Stimulated activated CD4-positive, alpha-beta T cell treated with anti-CD3 and anti-CD28 coated beads, TNF-alpha, amount 100 ng/mL, for 1 hour (primary cell): ENCODE measurements around the gene KCNQ2.
"Not testable (repeated sequence)": the region's sequence is repeated elsewhere in the genome, so short reads cannot be mapped to it uniquely, and the experiment has no call there.

ENCODE experiments used
- DNase-seq, 3 donors: peaks; one replicate each; pipeline ENCODE4 v3.0.0-alpha.2; 2020; ENCODE audit warnings: low read depth in 3 of 3, low spot score in 1 of 3

The KCNQ2 gene

DNA sequence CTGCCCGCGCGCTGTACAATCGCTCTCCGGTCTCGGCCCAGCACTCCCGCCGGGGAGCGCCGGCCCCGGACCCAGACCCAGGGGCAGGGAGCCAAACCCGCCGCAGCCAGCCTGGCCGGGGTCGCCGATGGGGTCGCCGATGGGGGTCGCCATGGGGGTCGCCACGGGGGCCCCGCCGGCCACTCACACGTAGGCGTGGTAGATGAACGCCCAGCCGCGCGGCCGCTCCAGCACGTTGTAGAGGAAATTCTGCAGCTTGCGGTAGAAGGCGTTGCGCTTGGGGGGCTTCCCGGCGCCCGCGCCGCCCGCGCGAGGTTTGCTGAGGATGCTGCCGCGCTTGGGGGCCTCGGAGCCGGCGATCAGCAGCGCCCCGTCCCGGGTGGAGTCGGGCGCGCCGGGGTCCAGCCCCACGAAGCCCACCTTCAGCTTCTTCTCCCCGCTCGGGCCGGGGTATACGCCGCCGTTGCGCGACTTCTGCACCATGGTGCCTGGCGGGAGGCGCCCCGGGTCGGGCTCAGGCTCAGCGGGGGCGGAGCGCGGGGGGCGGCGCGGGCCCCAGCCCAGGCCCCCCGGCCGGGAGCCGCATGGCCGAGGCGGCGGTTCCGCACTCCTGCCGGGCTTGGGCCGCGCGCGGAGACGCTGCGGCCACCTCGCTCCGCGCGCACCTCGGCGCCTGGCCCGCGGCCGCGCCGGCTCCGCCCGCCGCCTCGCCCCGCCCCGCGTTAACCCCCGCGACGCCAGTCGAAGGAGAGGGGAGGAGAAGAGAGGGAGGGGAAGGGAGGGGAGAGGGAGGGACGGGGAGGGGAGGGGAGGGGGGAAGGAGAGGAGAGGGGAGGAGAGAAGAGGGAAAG is at the start of gene KCNQ2:
TSS of gene KCNQ2 (minus strand) at position 675 of the 851 bp plus-strand sequence. CDS start at position 483, 192 bp downstream.
- no peak for DNase-seq

DNA sequence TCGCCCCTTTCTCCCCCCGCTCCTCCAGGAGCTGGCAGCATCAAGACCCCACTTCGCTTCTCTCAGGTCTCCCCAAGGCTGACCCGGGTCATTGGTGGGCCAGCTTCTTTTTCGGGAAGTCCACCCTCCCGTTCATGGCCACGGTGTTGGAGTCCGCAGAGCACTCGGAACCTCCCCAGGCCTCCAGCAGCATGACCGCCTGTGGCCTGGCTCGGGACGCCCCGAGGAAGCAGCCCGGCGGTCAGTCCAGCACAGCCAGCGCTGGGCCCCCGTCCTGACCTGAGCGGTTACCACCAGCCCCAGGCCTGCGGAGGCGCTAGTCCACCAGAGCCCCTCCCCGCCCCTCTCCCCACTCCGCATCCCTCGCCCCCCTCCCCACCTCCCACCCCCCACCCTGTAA is 49.1 kb upstream of the KCNQ2 start:
- DNase-seq = no peak

DNA sequence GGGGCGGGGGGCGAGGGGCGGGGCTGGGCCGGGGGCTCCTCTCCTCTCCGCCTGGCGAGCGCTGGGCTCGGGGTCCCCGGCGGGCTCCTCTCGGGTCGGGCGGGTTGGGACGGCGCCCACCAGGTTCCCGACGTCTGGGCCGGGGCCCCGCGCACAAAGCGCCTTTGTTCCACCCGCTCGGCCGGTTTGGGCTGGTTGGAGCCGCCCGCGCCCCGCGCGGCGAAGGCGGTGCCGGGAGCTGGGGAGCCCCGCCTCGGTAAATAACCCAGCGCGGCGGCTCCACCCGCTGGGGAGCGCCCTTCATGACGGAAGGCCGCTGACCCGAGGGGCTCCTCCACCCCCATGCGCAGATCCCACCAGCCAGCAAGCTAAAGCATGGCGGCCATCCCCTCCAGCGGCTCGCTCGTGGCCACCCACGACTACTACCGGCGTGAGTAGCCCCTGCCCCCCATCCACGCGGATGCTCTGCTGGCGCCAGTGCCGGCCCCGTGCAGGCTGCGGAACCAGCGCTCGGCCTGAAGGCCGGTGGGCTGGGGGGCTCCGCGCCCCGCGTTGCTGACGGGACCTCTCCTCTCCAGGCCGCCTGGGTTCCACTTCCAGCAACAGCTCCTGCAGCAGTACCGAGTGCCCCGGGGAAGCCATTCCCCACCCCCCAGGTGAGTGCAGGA is 48.6 kb upstream of the KCNQ2 start:
- DNase-seq = peak in 2 of 3 donors; percentile 45 to 59

DNA sequence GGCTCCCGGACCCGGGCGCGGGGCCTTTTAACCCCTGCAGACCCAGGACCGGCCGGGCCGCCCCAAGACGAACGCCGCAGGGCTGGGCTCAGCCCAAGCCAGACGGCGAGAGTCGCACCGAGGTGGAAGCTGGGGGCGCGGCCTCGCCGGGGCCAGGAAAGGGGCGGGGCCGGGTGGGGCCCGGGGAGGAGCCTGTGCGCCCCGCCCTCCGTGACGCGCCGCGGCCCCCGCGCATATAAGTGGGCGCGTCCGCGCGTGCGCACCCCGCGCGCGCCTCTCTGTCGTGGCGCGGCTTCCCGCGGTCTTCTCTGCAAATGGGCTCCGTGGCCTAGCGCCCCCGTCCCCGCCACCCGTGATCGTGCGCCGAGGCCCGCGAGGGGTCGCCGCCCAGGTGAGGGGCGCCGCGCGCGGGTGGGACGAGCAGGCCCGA is 48.1 kb upstream of the KCNQ2 start, which contains the start of gene PPDPF:
TSS of gene PPDPF (plus strand) at position 262 of the 430 bp plus-strand sequence. CDS start 544 bp downstream, outside the sequence.
- DNase-seq = peak; percentile 70 to 86 (median 74)

DNA sequence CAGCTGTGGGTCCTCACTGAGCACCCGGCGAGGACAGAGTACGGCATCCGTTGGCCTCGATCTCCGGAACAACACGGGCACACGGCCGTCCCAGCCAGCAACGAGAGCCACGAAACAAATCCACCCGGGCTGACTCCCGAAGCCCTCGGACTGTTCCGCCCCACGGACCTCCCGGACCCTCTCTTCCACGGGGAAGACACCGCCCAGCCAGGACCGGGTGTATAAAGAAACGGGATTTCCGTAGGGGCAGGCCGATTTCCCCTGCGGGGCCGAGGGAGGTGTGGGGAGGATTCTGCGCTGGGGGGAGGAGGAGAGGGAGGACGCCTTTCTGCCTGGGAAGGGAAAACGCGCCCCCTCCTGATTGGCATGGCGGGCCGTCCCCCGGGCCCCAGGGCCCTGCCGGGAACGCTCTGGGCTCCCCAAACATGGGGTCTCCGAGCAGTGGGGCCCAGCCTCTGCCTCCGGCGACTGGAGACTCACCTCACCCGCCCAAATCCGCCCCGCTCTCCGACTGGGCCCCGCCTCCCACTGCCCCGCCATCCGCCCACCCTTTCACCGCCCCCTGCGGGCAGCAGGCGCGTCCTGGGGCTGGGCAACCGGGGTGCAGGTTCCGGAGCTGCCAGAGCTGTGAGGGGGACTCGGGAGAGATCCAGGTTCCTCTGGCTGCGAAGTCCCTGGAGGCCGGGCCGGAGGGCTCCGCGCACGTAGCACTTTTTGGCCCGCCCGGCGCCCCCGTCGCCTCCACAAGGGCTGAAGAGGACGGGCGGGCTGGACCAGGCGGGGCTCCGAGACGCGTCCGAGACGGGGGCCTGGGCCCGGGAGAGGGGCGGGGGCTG is 47.4 kb upstream of the KCNQ2 start:
- DNase-seq = peak; percentile 30 to 41 (median 41)

DNA sequence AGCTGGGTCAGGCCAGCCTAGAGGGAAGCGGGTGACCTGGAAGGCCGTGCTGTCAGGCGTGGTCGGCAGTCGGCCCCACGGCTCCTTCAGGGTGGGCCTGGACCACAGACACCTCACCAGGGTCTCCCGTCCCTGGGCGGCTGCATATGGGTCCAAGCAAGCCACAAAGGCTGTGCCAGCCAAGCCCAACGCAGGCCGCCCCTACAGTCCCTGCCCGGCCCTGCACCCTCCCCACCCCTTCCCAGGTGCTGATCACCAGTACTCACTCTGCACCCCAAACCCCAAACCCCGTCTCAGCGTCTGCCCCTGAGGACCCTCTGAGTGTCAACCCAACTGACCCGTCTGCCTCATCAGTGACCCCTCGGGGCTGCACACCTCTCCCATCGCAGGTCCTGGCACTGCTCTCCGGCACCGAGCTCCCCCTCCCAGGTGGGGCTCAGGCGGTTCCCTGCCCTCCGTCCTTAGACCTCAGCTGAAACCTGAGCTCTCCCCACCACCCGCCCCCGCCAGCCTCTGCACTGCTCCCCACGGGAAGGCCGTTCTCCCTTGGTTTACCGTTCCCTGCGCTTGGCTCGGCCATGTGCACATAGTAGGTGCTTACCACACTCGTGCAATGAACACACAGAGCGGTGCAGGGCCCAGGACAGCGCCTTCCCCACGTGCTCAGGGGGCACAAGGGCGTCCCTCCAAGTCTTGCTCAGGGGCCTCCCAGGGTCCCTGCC is 46.7 kb upstream of the KCNQ2 start:
- DNase-seq = no peak

DNA sequence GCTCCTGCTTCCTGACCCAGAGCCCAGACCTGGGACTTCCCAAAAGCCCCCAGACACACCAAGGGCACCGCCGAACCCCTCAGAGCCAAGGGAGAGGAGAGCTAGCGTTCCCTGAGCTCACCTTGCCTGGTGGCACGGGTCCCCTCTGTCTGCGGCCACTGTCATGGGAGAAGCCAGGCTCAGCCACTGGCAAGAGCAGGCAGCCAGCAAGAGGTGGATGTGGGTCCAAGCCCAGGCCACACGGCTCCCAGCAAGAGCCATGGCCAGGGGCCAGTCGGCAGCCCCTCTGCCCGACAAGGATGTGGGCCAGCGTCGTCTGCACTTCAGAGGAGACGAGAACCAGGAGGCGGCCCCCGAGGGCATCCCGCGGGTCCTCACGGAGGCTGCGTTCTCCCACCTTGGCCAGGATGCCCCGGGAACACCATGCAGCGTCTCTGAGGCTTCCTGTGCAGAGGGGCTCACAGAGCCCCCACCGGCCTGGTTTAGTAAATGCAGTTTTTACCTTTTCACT is 46.0 kb upstream of the KCNQ2 start:
- DNase-seq = no peak

DNA sequence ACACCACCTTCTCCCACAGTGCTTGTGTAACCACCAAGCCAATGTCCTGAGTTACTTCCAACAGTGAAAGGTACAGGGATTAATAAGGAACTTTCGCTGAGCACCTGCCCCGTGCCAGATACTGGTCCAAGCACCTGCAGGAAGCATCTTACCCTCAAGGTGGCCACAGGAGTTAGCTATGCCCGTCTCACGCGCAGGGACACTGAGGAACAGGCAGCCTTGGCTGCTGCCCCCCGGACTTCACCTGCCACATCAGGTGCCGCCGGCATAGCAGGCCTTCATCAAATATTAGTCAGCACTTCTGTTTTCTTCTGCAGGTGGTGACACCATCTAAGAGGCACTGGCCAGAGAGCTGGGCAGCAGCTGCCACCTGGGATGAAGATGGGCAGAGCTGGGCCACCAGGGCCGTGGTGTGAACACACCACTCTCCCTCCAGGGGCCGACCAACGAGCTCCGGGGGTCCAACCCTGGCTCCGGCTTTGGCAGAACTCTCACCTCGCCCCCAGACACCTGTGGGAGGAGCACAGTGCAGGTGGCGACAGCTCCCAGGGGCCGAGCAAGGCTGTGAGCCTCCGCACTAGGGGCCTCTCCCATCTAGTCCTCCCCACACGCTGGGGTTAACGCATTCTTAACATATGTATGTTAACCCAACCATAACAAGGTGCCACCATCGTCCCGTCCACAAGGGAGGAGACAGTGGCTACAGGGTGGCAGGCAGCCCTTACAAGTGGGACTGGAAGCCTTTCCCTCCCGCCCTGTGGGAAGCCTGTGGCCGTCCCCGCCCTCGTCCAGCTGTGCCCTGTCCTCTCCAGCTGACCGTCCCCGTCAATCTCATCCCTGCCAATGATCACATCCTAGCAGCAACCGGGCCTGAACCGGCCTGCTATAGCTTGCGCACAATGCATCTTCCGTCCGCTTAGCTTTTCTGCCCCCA is 45.2 kb upstream of the KCNQ2 start:
- DNase-seq = no peak

DNA sequence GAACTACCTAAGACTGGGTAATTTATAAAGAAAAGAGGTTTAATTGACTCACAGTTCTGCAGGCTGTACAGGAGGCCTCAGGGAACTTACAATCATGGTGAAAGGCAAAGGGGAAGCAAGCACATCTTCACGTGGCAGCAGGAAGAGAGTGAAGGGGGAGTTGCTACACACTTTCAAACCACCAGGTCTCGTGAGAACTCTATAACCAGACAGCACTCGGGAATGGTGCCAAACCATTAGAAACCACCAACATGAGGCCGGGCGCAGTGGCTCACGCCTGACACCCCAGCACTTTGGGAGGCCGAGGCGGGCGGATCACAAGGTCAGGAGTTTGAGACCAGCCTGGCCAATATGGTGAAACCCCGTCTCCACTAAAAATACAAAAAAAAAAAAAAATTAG is 42.1 kb upstream of the KCNQ2 start:
- DNase-seq = not testable (repeated sequence)

DNA sequence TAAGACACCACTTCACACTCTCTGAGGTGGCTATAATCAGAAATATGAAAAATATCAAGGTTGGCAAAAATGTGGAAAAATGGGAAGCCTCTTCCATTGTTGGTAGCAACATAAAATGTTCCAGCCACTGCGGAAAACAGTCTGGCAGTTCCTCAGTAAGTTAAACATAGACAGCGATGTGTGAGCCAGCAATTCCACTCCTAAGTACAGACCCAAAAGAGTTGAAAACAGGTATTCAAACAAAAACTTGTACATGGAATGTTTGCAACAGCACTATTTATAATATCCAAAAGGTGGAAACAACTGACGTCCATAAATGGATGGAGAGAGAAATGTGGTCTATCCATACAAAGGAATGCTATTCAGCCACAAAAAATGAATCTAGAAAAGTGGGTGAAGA is 40.8 kb upstream of the KCNQ2 start:
- DNase-seq = no peak

DNA sequence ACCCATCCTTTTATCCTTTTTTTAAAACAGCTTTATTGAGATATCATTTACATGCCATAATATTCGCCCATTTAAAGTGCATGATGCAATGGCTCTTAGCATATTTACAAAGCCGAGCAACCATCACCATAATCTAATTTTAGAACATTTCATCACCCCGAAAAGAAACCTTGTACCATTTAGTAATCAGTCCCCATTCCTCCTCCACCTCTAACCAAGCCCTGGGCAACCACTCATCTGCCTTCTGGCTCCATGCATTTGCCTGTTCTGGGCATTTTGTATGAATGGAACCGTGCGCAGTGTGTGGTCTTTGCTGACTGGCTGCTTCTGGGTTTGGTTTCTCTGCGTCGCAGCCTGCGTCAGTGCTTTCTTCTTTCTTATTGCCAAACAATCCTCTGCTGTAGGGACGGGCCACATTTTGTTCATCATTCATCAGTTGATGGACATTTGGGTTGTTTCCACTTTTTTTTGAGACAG is 36.7 kb upstream of the KCNQ2 start:
- DNase-seq = no peak

DNA sequence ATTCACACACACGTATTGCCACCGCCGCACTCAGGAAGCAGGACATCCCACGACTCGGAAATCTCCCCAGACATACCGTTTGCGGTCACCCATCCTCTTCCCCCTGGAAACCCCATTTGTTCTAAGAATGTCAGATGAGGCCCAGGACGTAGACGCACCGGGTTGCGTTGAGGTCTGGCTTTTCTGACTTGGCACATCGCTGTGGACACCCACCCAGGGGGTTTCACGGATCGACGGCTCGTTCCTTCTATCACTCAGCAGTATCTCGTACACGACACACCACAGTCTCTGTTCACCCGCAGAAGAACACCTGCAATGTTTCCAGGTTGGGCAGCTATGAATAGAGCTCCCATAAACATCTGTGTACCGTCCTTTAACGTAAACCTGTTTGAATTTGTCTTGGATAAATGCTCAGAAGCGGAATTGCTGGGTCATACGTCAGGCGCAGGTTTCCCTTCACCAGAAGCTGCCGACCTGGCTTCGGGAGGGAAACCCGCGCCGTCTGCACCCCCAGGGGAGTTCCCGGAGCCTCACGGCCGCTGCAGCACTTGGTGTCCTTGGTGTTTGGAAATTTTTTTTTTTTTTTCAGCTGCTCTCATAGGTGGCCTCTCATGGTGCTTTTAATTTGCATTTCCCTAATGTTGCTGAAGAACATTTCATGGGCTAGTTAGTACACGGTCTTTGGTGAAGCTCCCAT is 35.8 kb upstream of the KCNQ2 start:
- no peak for DNase-seq

DNA sequence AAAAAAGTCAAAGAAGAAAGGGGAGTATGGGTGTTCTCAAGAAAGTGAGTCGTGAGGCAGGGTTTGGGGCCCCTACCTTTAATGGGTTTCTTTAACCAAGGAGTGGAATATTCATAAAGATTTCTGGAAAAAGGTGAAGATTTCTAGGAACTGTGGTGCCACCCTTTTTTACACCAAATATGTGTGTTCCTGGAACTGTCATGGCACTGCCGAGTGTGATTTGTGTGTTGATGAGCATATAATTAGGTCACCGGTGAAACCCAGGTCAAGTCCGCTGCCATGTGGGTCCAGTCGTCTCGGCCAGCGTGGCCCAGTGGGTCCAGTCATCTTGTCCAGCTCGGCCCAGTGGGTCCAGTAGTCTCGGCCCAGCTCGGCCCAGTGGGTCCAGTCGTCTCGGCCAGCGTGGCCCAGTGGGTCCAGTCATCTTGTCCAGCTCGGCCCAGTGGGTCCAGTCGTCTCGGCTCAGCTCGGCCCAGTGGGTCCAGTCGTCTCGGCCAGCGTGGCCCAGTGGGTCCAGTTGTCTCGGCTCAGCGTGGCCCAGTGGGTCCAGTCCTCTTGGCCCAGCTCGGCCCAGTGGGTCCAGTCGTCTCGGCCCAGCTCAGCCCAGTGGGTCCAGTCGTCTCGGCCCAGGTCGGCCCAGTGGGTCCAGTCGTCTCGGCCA is 34.8 kb upstream of the KCNQ2 start:
- DNase-seq = no peak

DNA sequence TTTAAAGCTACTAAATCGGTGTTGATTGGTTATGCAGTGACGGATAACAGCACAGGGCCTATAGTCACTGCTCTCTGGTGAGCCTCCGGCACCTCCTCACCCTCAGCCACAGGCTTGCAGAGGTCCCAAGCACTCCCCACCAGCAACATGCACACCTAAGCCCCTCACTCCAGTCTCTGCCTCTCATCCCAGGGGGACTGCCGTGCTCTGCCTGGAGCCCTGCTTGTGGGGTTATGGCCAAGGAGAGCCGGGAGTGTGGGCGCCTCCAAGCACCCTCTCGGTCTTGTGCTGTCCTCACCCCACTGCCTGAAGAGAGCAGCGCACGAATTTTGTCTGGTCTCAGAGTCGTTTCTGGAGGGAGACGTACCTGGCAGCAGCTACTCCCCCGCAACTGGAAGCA is 33.3 kb upstream of the KCNQ2 start:
- no peak for DNase-seq

DNA sequence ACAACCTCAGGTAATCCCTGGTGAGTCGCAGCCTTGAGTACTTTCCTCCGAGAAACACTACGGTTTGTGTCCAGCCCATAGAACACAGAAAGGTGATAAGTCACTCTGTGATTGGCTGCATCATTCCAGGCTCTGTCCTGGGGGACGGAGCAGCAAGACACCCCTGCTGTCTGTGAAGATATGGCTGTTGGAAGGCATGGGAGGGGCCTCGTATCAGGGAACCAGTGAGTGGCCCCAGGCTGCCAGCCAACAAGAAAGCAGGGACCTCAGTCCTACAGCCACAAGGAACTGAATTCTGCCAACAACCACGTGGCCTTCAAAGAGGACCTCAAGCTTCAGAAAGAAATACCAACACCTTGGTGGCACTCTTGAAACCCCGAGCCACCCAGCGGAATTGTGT is 32.8 kb upstream of the KCNQ2 start:
- DNase-seq = no peak

DNA sequence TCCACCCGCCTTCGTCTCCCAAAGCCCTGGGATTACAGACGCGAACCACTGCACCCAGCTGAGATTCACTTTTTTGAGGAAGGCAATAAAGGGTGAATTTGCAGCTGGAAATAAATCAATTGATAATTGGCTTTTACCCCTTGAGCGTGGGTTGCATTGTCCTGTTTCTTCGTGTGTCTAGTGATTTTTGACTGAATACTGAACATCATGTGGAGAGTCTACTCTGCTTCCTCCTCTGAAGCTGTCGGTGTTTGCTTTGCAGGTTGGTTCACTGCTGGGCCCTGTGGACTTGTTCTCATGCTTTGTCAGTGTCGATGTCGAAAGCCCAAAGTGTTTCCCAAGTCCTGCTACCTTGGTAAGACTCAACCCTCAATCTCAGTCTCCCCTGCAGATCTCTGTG is 32.2 kb upstream of the KCNQ2 start:
- DNase-seq = no peak

DNA sequence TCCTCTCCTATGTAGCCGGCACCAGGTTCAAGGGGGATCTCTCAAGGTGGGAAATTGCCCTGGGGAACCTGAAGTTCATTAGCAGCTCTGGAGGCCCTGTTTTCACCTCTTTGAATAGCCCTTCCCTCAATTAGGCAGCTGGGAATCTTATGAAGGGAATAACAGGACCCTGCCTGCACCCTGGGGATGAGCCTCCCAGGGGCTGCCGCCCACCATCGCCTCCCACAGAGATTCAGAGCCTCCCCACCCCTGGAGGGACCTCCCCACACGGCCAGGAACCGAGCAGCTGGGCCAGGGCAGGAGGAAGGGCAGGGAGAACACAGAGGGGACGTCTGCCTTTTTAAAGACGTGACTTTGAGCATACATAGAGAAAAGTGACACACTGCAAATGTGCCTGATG is 31.1 kb upstream of the KCNQ2 start:
- DNase-seq = no peak

DNA sequence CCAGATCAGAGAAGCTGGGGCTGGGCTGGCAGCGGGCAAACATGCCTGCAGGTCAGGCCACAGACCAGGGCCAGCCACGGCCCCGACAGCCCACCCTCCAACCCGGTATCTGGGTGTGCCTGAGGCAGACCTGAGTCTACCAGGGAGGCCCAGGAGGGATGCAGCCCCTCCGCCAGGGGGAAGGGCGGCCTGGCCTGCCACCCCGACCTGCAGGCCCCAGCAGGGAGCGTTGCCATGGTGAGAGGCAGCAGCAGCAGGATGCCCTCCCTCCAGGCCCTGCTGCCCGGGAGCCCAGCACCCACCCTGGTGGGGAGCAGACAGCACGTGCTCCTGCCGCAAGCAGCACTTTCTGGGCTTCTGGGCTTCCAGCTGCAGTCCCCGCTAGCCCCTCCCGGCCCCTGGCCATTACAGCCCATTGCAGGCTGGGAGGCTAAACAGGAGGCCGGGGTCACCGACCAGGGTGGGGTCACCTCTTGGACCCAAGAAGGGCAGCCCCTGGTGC is 30.3 kb upstream of the KCNQ2 start:
- DNase-seq = no peak
